K562 (cell line): ENCODE measurements around the gene RUNX1. TPM values are rescaled to one million over a fixed set of nuclear protein-coding genes. Genes with fewer than 3 reads are reported as not detected.

ENCODE experiments used
- CHD2 ChIP-seq: IDR thresholded peaks from 2 replicates; pipeline ENCODE4 v1.6.1; 2011; ENCODE audit warnings: low read depth, low read length
- CXXC5 ChIP-seq: fragments of 250-450 bp; sonication (Bioruptor Pico); IDR thresholded peaks from 2 replicates; pipeline ENCODE4 v1.8.0; 2022; ENCODE audit warnings: inconsistent platforms, mild to moderate bottlenecking, moderate library complexity
- FOS ChIP-seq: IDR thresholded peaks from 3 replicates; pipeline ENCODE4 v1.6.1; 2011; ENCODE audit not compliant: insufficient read length; ENCODE audit errors: extremely low read depth
- FOXJ3 ChIP-seq: sonication (generic); formaldehyde crosslinking; IDR thresholded peaks from 2 replicates; pipeline ENCODE4 v1.4.0; 2020; ENCODE audit warnings: mild to moderate bottlenecking, missing genetic modification reagents
- ILF3 ChIP-seq: fragments of 450-650 bp; IDR thresholded peaks from 2 replicates; pipeline ENCODE4 v1.6.1; 2018; ENCODE audit warnings: antibody characterized with exemption, mild to moderate bottlenecking, moderate library complexity, borderline replicate concordance
- KAT8 ChIP-seq: fragments of 450-650 bp; IDR thresholded peaks from 2 replicates; pipeline ENCODE4 v1.6.1; 2016; ENCODE audit warnings: low read depth, mild to moderate bottlenecking
- KDM5B ChIP-seq: fragments of 200-600 bp; sonication (generic); IDR thresholded peaks from 2 replicates; pipeline ENCODE4 v1.6.1; 2012; ENCODE audit warnings: low read depth, mild to moderate bottlenecking, moderate library complexity, low read length, control low read depth, inconsistent platforms; ENCODE audit not compliant: insufficient replicate concordance
- MNT ChIP-seq, 2 experiments: fragments of 450-650 bp; conservative IDR thresholded peaks; 2 replicates each; pipeline ENCODE4 v1.6.1; 2017; ENCODE audit warnings: mild to moderate bottlenecking in 2 of 2, moderate library complexity in 2 of 2
- MYC ChIP-seq, 2 experiments: fragments of 250-450 bp in 1 of 2; sonication (Bioruptor Pico) in 1 of 2; IDR thresholded peaks; 2 replicates each; pipeline versions ENCODE4 v1.5.1 to v1.6.1; 2012 to 2021; ENCODE audit warnings: low read depth in 2 of 2, borderline replicate concordance in 1 of 2, improper control_type of control experiment in 1 of 2, low read length in 1 of 2, mild to moderate bottlenecking in 1 of 2, moderate library complexity in 1 of 2
- SMARCE1 ChIP-seq: fragments of 450-650 bp; IDR thresholded peaks from 2 replicates; pipeline ENCODE4 v1.7.1; 2016; ENCODE audit warnings: mild to moderate bottlenecking
- SRSF1 ChIP-seq: fragments of 200-400 bp; formaldehyde crosslinking; IDR thresholded peaks from 2 replicates; pipeline ENCODE4 v1.6.1; 2017; ENCODE audit warnings: mild to moderate bottlenecking, low read depth, low read length, moderate library complexity
- THRAP3 ChIP-seq: fragments of 450-650 bp; IDR thresholded peaks from 2 replicates; pipeline ENCODE4 v1.6.1; 2016; ENCODE audit warnings: mild to moderate bottlenecking, inconsistent platforms, borderline replicate concordance
- TOE1 ChIP-seq, 2 experiments: fragments of 450-650 bp in 1 of 2; sonication (generic) in 1 of 2; formaldehyde crosslinking in 1 of 2; IDR thresholded peaks; 2 replicates each; pipeline versions ENCODE4 v1.7.1 to v1.8.0; 2016 to 2022; ENCODE audit warnings: borderline replicate concordance in 2 of 2, mild to moderate bottlenecking in 2 of 2, antibody characterized with exemption in 1 of 2, inconsistent platforms in 1 of 2, low read depth in 1 of 2, missing genetic modification reagents in 1 of 2, moderate library complexity in 1 of 2
- TRIM24 ChIP-seq, 2 experiments: fragments of 450-650 bp; IDR thresholded peaks; 2 replicates each; pipeline ENCODE4 v1.6.1; 2016
- ZNF592 ChIP-seq: fragments of 450-650 bp; IDR thresholded peaks from 2 replicates; pipeline ENCODE4 v1.6.1; 2017; ENCODE audit warnings: antibody characterized with exemption, mild to moderate bottlenecking
- polyA plus RNA-seq, 8 experiments: library from polyadenylated mRNA; depleted of rRNA in 4 of 8; stranded (reverse) in 5 of 8; unstranded in 3 of 8; fragments of >200 nt; fragmentation: Nextera tagmentation in 2 of 8; fragmentation: Illumina TruSeq in 1 of 8; extraction: Ambion mirVana in 2 of 8; extraction: Trizol in 1 of 8; gene quantifications; 2 replicates each; pipeline versions ENCODE4 v1.2.1 to v1.2.3, GENCODE V29; 2011 to 2014; ENCODE audit warnings: inconsistent platforms in 1 of 8, missing spikeins in 1 of 8
- total RNA-seq, 7 experiments: library from RNA; depleted of rRNA in 6 of 7; stranded (reverse); fragments of >200 nt in 6 of 7; fragmentation: Illumina TruSeq in 2 of 7; extraction: Trizol in 2 of 7; gene quantifications; 2 replicates each; pipeline versions ENCODE4 v1.2.1 to v1.2.3, GENCODE V29; 2011 to 2021; ENCODE audit warnings: low replicate concordance in 1 of 7
- TF ChIP-seq, protein P1 (sequence below), 3 experiments: IDR thresholded peaks in 2 of 3; conservative IDR thresholded peaks in 1 of 3; 2 replicates each; pipeline ENCODE4 v1.5.1; 2011 to 2012; ENCODE audit warnings: low read length in 3 of 3, mild to moderate bottlenecking in 3 of 3, control low read depth in 2 of 3, improper control_type of control experiment in 1 of 3, inconsistent platforms in 1 of 3, low read depth in 1 of 3, mixed read lengths in 1 of 3, moderate library complexity in 1 of 3; ENCODE audit not compliant: insufficient read depth in 2 of 3
- TF ChIP-seq, protein P2 (sequence below): fragments of 200-800 bp; sonication (Bioruptor generic); IDR thresholded peaks from 2 replicates; pipeline ENCODE4 v1.6.1; 2017; ENCODE audit warnings: missing genetic modification characterization, missing compliant biosample characterization

RUNX1 gene
- total and polyA plus RNA-seq, 9 of the 15 experiments (the other 6 are each of a cell fraction or from before 2014, with no cell fraction given), result 2.2 to 68.6 (median 17.8) TPM

- TF ChIP-seq FOXJ3 (no peak), ZNF592 (peak; percentile 34), KDM5B (no peak), SMARCE1 (0 out of 2 replicates have a peak, but pooled peaks have one; percentile 19), SRSF1 (no peak), TRIM24 (IDR thresholded peaks at IDR 0.05) (no peak), FOS (no peak), TOE1 (IDR thresholded peaks at IDR 0.05; ENCODE audit: borderline replicate concordance) (no peak), TOE1 (CRISPR knock-in tag; IDR thresholded peaks at IDR 0.05; ENCODE audit: borderline replicate concordance, low read depth) (no peak), CHD2 (no peak), CXXC5 (CRISPR knock-in tag) (peak; percentile 30; the same call in 1 of the 2 replicates), THRAP3 (no peak), MNT (conservative IDR thresholded peaks at IDR 0.05) (no peak), MYC (IDR thresholded peaks at IDR 0.05; ENCODE audit: low read depth, low read length) (no peak), MYC (CRISPR knock-in tag; IDR thresholded peaks at IDR 0.05; ENCODE audit: borderline replicate concordance, low read depth) (0 out of 2 replicates have a peak, but pooled peaks have one; percentile 42), ILF3 (0 out of 2 replicates have a peak, but pooled peaks have one; percentile 11), KAT8 (no peak)
- TF ChIP-seq, protein P1, sequence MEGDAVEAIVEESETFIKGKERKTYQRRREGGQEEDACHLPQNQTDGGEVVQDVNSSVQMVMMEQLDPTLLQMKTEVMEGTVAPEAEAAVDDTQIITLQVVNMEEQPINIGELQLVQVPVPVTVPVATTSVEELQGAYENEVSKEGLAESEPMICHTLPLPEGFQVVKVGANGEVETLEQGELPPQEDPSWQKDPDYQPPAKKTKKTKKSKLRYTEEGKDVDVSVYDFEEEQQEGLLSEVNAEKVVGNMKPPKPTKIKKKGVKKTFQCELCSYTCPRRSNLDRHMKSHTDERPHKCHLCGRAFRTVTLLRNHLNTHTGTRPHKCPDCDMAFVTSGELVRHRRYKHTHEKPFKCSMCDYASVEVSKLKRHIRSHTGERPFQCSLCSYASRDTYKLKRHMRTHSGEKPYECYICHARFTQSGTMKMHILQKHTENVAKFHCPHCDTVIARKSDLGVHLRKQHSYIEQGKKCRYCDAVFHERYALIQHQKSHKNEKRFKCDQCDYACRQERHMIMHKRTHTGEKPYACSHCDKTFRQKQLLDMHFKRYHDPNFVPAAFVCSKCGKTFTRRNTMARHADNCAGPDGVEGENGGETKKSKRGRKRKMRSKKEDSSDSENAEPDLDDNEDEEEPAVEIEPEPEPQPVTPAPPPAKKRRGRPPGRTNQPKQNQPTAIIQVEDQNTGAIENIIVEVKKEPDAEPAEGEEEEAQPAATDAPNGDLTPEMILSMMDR (IDR thresholded peaks at IDR 0.05 in 2 of 3, conservative IDR thresholded peaks at IDR 0.05 in 1 of 3; ENCODE audit: insufficient read depth in 2 of 3, low read depth in 1 of 3, low read length in 3 of 3), result peak in 2 of 3 experiments; percentile 2 to 6; a peak in 1 of 6 replicates
- TF ChIP-seq, protein P2, sequence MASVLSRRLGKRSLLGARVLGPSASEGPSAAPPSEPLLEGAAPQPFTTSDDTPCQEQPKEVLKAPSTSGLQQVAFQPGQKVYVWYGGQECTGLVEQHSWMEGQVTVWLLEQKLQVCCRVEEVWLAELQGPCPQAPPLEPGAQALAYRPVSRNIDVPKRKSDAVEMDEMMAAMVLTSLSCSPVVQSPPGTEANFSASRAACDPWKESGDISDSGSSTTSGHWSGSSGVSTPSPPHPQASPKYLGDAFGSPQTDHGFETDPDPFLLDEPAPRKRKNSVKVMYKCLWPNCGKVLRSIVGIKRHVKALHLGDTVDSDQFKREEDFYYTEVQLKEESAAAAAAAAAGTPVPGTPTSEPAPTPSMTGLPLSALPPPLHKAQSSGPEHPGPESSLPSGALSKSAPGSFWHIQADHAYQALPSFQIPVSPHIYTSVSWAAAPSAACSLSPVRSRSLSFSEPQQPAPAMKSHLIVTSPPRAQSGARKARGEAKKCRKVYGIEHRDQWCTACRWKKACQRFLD (CRISPR knock-in tag), result peak; percentile 52
Measured at GRCh38 chr21:34904526-34905217, 144.4 kb downstream of the RUNX1 start (continued).
